HL-60/S4 treated with retinoic acid at 250 ng/mL for 4 days and 3 days (cell line): ENCODE measurements around the gene ALDH5A1.

Experiments
- in situ Hi-C: fragments of 300-500 bp; cut with MboI; formaldehyde crosslinking; loops from 2 replicates; pipeline ENCODE4 v1.7.0; 2022; ENCODE audit warnings: low sequenced_read_pairs

The ALDH5A1 gene

GRCh38 chr6:24564081-24564480 is 69.3 kb downstream of the ALDH5A1 start:
- in situ Hi-C loops: loop anchor here (25.0 kb wide), 1 partner anchor 498 kb away; no protein-coding TSS in a partner anchor

DNA sequence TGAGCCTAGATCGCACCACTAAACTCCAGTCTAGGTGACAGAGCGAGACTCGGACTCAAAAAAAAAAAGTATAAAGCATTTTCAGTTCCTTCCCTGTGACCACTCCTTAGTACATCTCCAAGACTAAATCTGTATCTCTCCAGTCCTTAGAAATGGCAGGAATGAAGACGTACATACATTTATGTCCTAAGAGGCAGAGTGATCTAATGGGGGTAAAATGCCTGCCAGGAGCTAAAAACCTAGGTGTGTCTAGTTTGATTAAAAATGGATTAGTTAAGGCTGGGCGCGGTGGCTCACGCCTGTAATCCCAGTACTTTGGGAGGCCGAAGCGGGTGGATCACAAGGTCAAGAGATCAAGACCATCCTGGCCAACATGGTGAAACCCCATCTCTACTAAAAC is 70.4 kb downstream of the ALDH5A1 start:
- in situ Hi-C loops: loop anchor here (25.0 kb wide), 1 partner anchor 497 kb away; no protein-coding TSS in a partner anchor

GRCh38 chr6:24566020-24566767 is 71.4 kb downstream of the ALDH5A1 start:
- in situ Hi-C loops: loop anchor here (25.0 kb wide), 1 partner anchor 496 kb away; no protein-coding TSS in a partner anchor

GRCh38 chr6:24568683-24569082 is 73.9 kb downstream of the ALDH5A1 start:
- in situ Hi-C loops: loop anchor here (25.0 kb wide), 1 partner anchor 494 kb away; no protein-coding TSS in a partner anchor

GRCh38 chr6:24569811-24570210 is 75.0 kb downstream of the ALDH5A1 start:
- in situ Hi-C loops: loop anchor here (10.0 to 25.0 kb wide), 2 partner anchors 125 to 492 kb away; no protein-coding TSS in a partner anchor

GRCh38 chr6:24571361-24571760 is 76.6 kb downstream of the ALDH5A1 start:
- in situ Hi-C loops: loop anchor here (10.0 to 25.0 kb wide), 2 partner anchors 123 to 491 kb away; no protein-coding TSS in a partner anchor

GRCh38 chr6:24574809-24575208 is 80.0 kb downstream of the ALDH5A1 start:
- in situ Hi-C loops: loop anchor here (10.0 to 25.0 kb wide), 2 partner anchors 120 to 487 kb away; no protein-coding TSS in a partner anchor

DNA sequence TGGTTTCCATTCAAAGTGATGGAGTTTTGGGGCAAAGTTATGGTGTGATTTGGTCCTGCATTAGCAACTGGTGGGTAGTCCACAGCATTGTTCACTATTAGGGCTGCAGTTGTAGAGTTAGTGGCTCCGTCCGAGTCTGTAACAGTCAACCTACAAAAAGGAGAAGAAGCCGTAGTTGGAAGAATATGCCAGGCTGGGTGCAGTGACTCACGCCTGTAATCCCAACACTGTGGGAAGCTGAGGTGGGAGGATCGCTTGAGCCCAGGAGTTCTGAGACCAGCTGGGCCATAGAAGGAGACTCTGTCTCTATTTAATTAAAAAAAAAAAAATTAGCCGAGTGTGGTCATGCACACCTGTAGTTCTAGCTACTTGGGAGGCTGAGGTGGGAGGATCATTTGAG is 81.7 kb downstream of the ALDH5A1 start:
- in situ Hi-C loops: loop anchor here (10.0 kb wide), 1 partner anchor 118 kb away; no protein-coding TSS in a partner anchor

GRCh38 chr6:24581084-24581669 is 86.4 kb downstream of the ALDH5A1 start:
- in situ Hi-C loops: no loop called here

GRCh38 chr6:24583463-24584381 is 89.0 kb downstream of the ALDH5A1 start:
- in situ Hi-C loops: no loop called here

DNA sequence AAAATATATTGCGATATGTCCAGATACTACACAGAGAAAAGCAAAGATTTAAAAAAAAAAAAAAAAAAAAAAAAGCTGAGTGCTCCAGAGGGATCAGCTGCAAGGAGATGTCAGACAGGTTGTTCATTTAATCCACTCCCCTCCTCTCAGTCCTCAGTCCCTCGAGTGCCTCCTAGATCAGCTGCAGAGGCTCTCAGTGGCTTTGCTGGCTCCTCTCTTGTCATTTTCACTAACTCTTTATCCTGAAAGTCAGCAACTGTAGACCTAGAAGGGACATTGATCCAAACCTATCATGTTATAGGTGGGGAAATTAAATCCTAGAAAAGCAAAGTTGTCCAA is 89.6 kb downstream of the ALDH5A1 start:
- in situ Hi-C loops: no loop called here
